AML-193 (cell line): Measurements from ENCODE around the gene PNPLA7.

Source experiments
- DNase-seq, 2 experiments: peaks; one replicate each; lab custom pipeline; 2025; lab: John Stamatoyannopoulos, UW

The PNPLA7 gene

DNA sequence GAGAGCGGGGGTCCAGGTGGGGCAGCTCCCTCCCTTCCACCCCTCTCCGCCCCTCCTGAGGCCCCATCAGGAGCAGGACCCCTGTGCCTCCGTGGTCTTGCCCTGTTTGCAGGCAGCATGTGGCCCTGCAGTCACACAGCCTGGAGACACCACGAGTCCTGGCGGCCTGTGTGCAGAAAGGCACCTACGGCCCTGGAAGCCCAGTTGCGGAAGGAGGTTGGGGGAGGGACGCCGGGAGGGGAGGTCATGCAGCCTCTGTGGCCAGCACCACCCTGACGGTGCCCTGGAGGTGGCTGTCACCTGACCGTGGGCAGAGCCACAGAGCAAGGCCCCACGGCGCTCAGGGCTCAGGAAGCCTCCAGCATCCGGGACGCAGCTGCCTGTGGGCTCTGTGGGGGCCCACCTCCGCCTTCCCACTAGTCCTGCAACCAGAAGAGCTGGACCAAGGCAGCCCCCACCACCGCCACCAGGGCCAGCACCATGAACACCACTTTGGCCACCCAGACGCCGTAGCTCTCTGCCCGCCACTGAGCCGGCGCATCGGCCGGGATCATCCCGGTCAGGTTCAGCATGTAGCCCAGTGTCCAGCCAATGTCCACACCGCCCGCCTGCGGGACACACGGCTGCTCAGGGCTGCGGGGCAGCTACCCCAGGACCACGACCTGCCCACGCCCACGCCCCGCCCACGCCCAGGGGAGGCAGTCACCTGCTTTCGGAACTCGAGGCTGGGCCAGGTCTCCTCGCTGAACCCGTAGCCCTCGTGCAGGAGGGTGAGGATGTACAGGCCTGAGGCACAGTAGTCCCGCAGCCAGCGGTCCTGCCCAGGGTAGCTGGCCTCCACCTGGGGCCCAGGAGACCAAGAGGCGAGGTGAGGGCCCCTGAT is 115.5 kb downstream of the PNPLA7 start:
- DNase-seq, result no peak

DNA sequence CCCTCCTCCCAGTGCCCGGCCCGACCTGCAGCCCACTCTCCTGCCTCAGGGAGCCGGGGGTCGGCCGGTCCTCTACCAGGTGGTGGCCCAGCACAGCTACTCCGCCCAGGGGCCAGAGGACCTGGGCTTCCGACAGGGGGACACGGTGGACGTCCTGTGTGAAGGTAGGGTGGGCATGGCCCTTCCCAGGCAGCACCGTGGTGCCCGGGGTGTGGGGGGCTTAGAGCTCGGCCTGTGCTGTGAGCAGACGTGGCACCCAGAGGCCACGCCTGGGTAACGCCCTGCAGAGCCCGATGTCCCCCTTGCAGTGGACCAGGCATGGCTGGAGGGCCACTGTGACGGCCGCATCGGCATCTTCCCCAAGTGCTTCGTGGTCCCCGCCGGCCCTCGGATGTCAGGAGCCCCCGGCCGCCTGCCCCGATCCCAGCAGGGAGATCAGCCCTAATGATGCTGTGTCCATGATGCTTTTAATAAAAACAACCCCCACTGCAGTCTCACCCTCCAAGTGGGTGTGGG is 116.2 kb downstream of the PNPLA7 start:
- no peak for DNase-seq

DNA sequence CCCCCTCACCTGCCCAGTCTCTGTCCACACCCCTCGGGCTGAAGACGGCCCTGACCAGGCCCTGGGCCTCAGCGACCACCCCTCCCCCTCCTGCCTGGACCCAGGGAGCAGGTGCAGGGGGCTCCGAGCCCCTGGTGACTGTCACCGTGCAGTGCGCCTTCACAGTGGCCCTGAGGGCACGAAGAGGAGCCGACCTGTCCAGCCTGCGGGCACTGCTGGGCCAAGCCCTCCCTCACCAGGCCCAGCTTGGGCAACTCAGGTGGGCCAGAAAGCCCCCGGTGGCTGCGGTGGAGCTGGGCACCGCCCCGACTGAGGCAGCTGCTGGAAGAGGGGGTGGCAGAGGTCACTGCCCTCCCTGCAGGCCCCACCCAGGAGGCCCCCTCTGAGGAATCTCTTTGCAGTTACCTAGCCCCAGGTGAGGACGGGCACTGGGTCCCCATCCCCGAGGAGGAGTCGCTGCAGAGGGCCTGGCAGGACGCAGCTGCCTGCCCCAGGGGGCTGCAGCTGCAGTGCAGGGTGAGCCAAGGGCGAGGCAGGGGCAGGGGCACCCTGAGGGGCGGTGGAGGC is 116.8 kb downstream of the PNPLA7 start:
- no peak for DNase-seq

DNA sequence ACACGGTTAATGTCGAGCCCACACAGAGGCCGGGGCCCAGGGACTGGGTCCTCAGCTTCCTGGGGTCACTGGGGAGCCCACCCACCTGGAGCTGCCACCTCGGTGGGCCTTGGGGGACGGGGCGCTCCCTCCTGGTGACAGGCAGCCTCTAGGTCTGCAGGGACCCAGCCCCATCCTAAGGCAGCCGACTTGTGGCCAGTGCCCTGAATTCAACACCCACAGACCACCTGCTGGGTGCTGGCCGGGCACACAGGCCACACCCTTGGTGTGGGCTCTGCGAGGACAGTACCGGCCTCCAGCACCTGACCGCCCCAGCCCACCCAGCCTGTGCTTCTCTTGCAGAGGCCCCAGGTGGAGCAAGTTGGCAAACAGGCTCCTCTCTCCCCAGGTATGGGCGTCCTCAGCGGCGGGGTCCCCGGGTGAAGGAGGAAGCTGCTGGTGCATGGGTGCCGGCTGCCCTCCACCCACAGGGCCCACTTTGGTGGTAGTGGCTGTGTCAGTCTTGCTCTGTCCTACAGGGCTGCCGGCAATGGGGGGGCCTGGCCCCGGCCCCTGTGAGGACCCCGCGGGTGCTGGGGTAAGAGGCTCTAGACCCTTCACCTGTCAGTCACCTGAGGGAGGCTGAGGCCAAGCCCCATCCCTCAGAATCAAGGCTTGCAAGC is 117.4 kb downstream of the PNPLA7 start:
- no peak for DNase-seq

DNA sequence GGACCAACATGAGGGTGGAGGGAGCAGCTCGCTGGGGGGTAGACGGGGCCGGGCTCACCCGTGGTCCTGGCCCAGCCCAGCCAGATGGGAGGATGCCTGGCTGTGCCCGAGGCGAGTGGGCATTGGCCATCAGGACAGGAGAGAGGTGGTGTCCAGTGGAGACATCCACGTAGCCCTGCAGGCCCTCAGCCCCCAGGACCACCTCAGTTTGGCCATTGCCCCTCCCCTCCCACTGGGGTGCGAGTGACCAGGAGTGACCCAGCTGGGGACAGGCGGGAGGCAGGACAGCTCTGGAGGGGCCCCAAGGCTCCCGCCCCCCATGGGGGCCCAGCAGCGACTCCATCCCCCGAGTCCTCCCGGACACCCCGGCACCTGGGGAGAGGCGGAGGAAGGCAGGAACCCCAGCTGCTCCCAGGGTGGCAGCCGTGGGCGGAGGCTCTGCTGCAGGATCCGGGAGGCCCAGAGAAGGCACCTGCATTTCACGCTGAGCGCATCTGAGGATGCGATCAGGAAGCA is 118.7 kb downstream of the PNPLA7 start:
- DNase-seq, result no peak

GRCh38 chr9:137430723-137431415 is 119.3 kb downstream of the PNPLA7 start:
- DNase-seq, result no peak

DNA sequence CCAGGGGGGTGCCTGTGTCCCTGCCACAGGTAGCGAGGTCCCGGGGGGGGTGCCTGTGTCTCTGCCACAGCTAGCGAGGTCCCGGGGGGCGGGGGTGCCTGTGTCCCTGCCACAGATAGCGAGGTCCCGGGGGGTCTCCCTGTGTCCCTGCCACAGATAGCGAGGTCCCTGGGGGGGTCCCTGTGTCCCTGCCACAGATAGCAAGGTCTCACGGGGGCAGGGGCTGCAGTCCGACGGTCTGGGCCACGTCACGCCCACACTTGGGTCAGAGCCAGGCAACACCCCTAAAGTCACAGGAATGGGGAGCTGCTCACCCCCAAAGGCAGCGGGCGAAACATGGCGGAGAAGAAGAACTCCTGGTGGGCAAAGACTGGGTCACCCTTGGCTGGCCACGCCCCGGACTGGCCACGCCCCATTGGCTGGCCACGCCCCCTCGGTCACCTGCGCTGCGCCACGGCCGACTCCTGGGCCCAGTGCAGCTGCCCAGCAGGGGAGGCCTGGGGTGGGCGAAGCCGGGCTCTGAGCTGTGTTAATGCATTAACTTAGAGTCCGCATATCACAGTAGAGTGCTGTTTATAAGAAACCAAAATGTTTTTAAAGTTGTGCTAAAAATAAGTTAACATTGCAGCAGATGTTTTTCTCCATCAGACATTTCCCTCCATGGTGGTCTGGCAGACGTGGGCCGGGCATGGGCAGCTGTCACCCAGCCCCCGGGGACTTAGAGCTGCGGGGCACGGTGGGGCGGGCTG is 120.1 kb downstream of the PNPLA7 start:
- no peak for DNase-seq

GRCh38 chr9:137429546-137429890 is 120.7 kb downstream of the PNPLA7 start:
- DNase-seq, result no peak

- DNase-seq, result no peak
These were observed 121.2 kb downstream of the PNPLA7 start for GRCh38 chr9:137428841-137429545.

GRCh38 chr9:137428311-137428630 is 121.9 kb downstream of the PNPLA7 start:
- no peak for DNase-seq

DNA sequence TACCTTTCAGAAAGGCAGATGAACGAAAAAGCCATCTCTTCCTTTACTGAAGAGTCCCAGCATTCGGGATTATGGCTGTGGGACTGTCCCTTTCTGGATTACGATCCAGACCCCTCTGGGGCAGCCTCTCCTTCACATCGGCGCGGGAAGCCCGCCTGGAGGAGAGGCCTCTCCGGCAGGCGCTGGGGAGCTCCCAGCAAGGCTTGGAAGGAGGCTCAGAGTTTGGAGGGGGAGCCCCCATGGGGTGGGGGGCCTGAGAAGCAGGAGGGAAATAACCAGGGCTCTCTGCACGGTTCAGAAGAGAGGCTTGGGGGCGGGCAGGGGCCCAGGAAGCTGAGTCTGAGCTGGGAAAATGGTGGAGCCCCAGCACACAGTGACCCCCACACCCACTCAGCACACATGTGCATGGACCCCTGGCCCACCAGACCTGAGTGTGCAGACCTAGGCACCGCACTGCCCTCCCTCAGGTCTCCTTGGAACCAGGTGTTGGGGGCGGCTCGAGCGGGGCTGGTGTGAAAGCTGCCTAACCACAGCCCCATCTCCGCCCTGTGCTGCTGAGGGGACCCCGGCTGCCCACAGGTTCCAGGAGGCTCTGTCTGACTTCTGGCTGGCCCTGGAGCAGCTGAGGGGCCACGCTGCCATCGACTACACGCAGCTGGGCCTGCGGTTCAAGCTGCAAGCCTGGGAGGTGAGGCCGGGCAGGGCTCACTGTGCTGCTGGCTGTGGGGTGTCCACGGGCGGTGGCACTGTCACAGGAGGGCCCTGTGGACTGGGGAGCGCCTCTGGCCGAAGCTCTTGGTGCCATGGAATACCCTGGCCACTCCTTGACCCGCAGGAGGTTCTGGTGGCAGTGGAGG is 122.5 kb downstream of the PNPLA7 start:
- DNase-seq, result no peak

GRCh38 chr9:137426018-137426681 is 124.1 kb downstream of the PNPLA7 start:
- DNase-seq, result no peak

DNA sequence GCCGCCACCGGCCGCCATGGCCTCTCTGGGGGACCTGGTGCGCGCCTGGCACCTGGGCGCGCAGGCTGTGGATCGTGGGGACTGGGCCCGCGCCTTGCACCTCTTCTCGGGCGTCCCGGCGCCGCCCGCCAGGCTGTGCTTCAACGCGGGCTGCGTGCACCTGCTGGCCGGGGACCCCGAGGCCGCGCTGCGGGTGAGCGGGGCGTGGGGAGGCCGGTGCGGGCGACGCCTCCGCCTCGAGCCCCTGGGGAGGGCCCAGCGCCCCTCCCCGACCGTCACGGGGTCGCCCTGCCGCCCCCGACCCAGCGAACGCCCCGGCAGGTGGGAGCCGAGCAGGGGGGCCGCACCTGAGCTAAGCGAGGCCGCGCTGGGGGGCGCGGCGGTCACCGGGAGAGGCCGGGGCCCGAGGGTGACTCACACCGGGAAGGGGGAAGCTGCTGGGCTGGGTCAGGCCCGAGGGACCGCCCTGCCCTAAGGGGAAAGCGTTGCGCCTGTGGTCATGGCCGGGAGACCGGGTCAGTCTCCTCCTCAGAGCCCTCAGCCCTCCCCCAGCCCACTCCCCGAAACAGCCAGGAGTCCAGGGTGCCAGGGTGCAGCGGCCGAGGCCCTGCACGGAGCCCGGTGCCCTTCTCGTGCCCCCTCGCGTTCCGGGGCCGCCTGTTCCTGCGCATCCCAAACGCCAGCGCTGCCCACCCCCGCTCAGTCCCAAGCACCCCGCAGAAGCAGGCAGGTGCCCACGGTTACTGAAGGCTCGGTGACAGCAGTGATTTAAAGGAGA is 126.5 kb downstream of the PNPLA7 start:
- DNase-seq, result no peak

GRCh38 chr9:137422604-137423513 is 127.3 kb downstream of the PNPLA7 start, which contains the start of the genes EXD3 and NOXA1:
EXD3 (minus strand) TSS chr9:137423162; CDS start chr9:137395357, 27,805 bp downstream.
NOXA1 (plus strand) TSS chr9:137423393; CDS start chr9:137423530, 137 bp downstream.
- DNase-seq, result peak; percentile 55 to 69

GRCh38 chr9:137421838-137422603 is 128.2 kb downstream of the PNPLA7 start:
- DNase-seq, result no peak
